Measurements from ENCODE around the gene H3-3A. TPM values are rescaled to one million over a fixed set of nuclear protein-coding genes. Genes with fewer than 3 reads are reported as not detected.

H3-3A gene
- total and polyA plus RNA-seq, 2 donors (not counting 1 experiment from before 2014, with no cell fraction given): 86.2 to 312 TPM

GRCh38 chr1:226093621-226094020, 31.1 kb downstream of the H3-3A start:
- Histone ChIP-seq H3K79me2 (ENCODE audit: control insufficient read depth, insufficient read depth, low read length) (no peaks in the 10 kb centered on the region), H3K36me3 (ENCODE audit: control insufficient read depth, insufficient read depth, low read length) (no peaks in the 10 kb centered on the region), H3K9me3 (ENCODE audit: control insufficient read depth, insufficient read depth, low read depth, low read length) (no peaks in the 10 kb centered on the region), H3K9ac (ENCODE audit: insufficient read depth, low read length) (no peak overlapping the region), H3K27ac (ENCODE audit: insufficient read depth, low read length) (no peak overlapping the region), H3K4me1 (ENCODE audit: control insufficient read depth, extremely low read depth, insufficient read depth, low read length) (no peaks in the 10 kb centered on the region), H4K20me1 (ENCODE audit: control insufficient read depth, extremely low read depth, insufficient read depth, low read length) (no peaks in the 10 kb centered on the region), H3K4me3 (replicated peaks in 1 of 4; ENCODE audit: control extremely low read depth in 1 of 4, insufficient read depth in 1 of 4, low read depth in 3 of 4, low read length in 4 of 4) (no peak overlapping the region), H2AFZ (ENCODE audit: low read length) (no peak overlapping the region), H3K27me3 (ENCODE audit: control insufficient read depth, insufficient read depth, low read length) (peaks cover 9% of the 10 kb centered on the region), H3K4me2 (ENCODE audit: extremely low read depth, insufficient read depth, low read length) (no peak overlapping the region)
- DNase-seq (ENCODE audit: low read depth in 2 of 2): no peak
- TF ChIP-seq EZH2 (IDR thresholded peaks at IDR 0.05; ENCODE audit: low read length, missing control alignments) (no peak), CTCF (conservative IDR thresholded peaks at IDR 0.05 in 1 of 2, IDR thresholded peaks at IDR 0.05 in 1 of 2; ENCODE audit: low read depth in 1 of 2, low read length in 2 of 2) (no peak)

GRCh38 chr1:226094451-226094850, 31.9 kb downstream of the H3-3A start:
- Histone ChIP-seq H3K9ac (ENCODE audit: insufficient read depth, low read length) (no peak overlapping the region), H3K4me3 (replicated peaks in 1 of 4; ENCODE audit: control extremely low read depth in 1 of 4, insufficient read depth in 1 of 4, low read depth in 3 of 4, low read length in 4 of 4) (no peak overlapping the region), H3K36me3 (ENCODE audit: control insufficient read depth, insufficient read depth, low read length) (no peaks in the 10 kb centered on the region), H3K4me1 (ENCODE audit: control insufficient read depth, extremely low read depth, insufficient read depth, low read length) (no peaks in the 10 kb centered on the region), H3K79me2 (ENCODE audit: control insufficient read depth, insufficient read depth, low read length) (no peaks in the 10 kb centered on the region), H3K9me3 (ENCODE audit: control insufficient read depth, insufficient read depth, low read depth, low read length) (no peaks in the 10 kb centered on the region), H3K27ac (ENCODE audit: insufficient read depth, low read length) (no peak overlapping the region), H3K4me2 (ENCODE audit: extremely low read depth, insufficient read depth, low read length) (no peak overlapping the region), H4K20me1 (ENCODE audit: control insufficient read depth, extremely low read depth, insufficient read depth, low read length) (no peaks in the 10 kb centered on the region), H2AFZ (ENCODE audit: low read length) (no peak overlapping the region), H3K27me3 (ENCODE audit: control insufficient read depth, insufficient read depth, low read length) (peaks cover 9% of the 10 kb centered on the region)
- no peak for DNase-seq (ENCODE audit: low read depth in 2 of 2)
- TF ChIP-seq EZH2 (IDR thresholded peaks at IDR 0.05; ENCODE audit: low read length, missing control alignments): no peak
- TF ChIP-seq CTCF (conservative IDR thresholded peaks at IDR 0.05 in 1 of 2, IDR thresholded peaks at IDR 0.05 in 1 of 2; ENCODE audit: low read depth in 1 of 2, low read length in 2 of 2): no peak

- TF ChIP-seq EZH2 (IDR thresholded peaks at IDR 0.05; ENCODE audit: low read length, missing control alignments) (no peak), CTCF (conservative IDR thresholded peaks at IDR 0.05 in 1 of 2, IDR thresholded peaks at IDR 0.05 in 1 of 2; ENCODE audit: low read depth in 1 of 2, low read length in 2 of 2) (no peak)
- no peaks in the 10 kb centered on the region for H3K36me3 ChIP-seq (ENCODE audit: control insufficient read depth, insufficient read depth, low read length)
- H3K27ac ChIP-seq (ENCODE audit: insufficient read depth, low read length): no peak overlapping the region
- H3K27me3 ChIP-seq (ENCODE audit: control insufficient read depth, insufficient read depth, low read length): peaks cover 9% of the 10 kb centered on the region
- no peaks in the 10 kb centered on the region for H3K79me2 ChIP-seq (ENCODE audit: control insufficient read depth, insufficient read depth, low read length)
- H3K4me1 ChIP-seq (ENCODE audit: control insufficient read depth, extremely low read depth, insufficient read depth, low read length): no peaks in the 10 kb centered on the region
- H3K4me2 ChIP-seq (ENCODE audit: extremely low read depth, insufficient read depth, low read length): no peak overlapping the region
- no peaks in the 10 kb centered on the region for H3K9me3 ChIP-seq (ENCODE audit: control insufficient read depth, insufficient read depth, low read depth, low read length)
- no peaks in the 10 kb centered on the region for H4K20me1 ChIP-seq (ENCODE audit: control insufficient read depth, extremely low read depth, insufficient read depth, low read length)
- DNase-seq (ENCODE audit: low read depth in 2 of 2): no peak
- H3K9ac ChIP-seq (ENCODE audit: insufficient read depth, low read length): no peak overlapping the region
- H2AFZ ChIP-seq (ENCODE audit: low read length): no peak overlapping the region
- H3K4me3 ChIP-seq (replicated peaks in 1 of 4; ENCODE audit: control extremely low read depth in 1 of 4, insufficient read depth in 1 of 4, low read depth in 3 of 4, low read length in 4 of 4): no peak overlapping the region
These were observed 32.8 kb downstream of the H3-3A start for GRCh38 chr1:226095286-226095685.
